ENCODE measurements around the gene C4B. TPM values are rescaled to one million over a fixed set of nuclear protein-coding genes. Genes with fewer than 3 reads are reported as not detected.
"Not testable (repeated sequence)": the region's sequence is repeated elsewhere in the genome, so short reads cannot be mapped to it uniquely, and the experiment has no call there.

C4B gene
- total RNA-seq, 3 donors from 2014 or later (not counting 1 experiment from before 2014, with no cell fraction given): 4.0 to 5.1 (median 4.6) TPM

- DNase-seq (no peak), ATAC-seq (no peak)
- Histone ChIP-seq H3K9me3 (ENCODE audit: control insufficient read depth, insufficient read depth, low read length) (no peaks in the 10 kb centered on the region), H3K4me3 (ENCODE audit: low read length) (no peak overlapping the region), H3K27me3 (ENCODE audit: control insufficient read depth, insufficient read depth, low read length) (no peaks in the 10 kb centered on the region), H3K27ac (ENCODE audit: low read length) (no peak overlapping the region), H3K4me1 (ENCODE audit: control insufficient read depth, insufficient read depth, low read length) (peaks cover 3% of the 10 kb centered on the region), H3K36me3 (ENCODE audit: control insufficient read depth, insufficient read depth, low read length) (no peaks in the 10 kb centered on the region)
- Mint-ChIP-seq H3K27me3 (ENCODE audit: low read depth in 2 of 2) (peaks cover 0 to 5% of the 10 kb centered on the region in 2 donors), H3K27ac (no peak overlapping the region), H3K9me3 (no peaks in the 10 kb centered on the region), H3K4me3 (no peak overlapping the region), H3K36me3 (no peaks in the 10 kb centered on the region), H3K4me1 (peaks cover 0 to 7% of the 10 kb centered on the region in 2 donors)
- no peak for TF ChIP-seq CTCF (IDR thresholded peaks at IDR 0.05)
- WGBS (ENCODE audit: insufficient coverage): 76% methylated on average over 6 of the region's 6 CpGs
- intact Hi-C loops (cut with micrococcal nuclease): no loop called here
Measured at GRCh38 chr6:32047539-32047854, 32.9 kb downstream of the C4B start.

- H3K4me3 Mint-ChIP-seq: peak overlapping the region; percentile 9
- WGBS (ENCODE audit: insufficient coverage): 53% methylated on average over 42 of the region's 42 CpGs
Measured at GRCh38 chr6:32047855-32048766, 33.5 kb downstream of the C4B start.

GRCh38 chr6:32049149-32049548 lies 34.6 kb downstream of the C4B start:
- H3K27ac Mint-ChIP-seq; H3K9me3 Mint-ChIP-seq; H3K4me3 ChIP-seq (ENCODE audit: low read length); DNase-seq; H3K4me1 Mint-ChIP-seq; H3K9me3 ChIP-seq (ENCODE audit: control insufficient read depth, insufficient read depth, low read length); ATAC-seq; H3K36me3 ChIP-seq (ENCODE audit: control insufficient read depth, insufficient read depth, low read length); H3K4me1 ChIP-seq (ENCODE audit: control insufficient read depth, insufficient read depth, low read length); H3K36me3 Mint-ChIP-seq; H3K4me3 Mint-ChIP-seq; H3K27me3 Mint-ChIP-seq (ENCODE audit: low read depth in 2 of 2); intact Hi-C loops (cut with micrococcal nuclease); H3K27ac ChIP-seq (ENCODE audit: low read length); H3K27me3 ChIP-seq (ENCODE audit: control insufficient read depth, insufficient read depth, low read length): not testable (repeated sequence)
- 92% methylated on average over 21 of the region's 21 CpGs for WGBS (ENCODE audit: insufficient coverage)

More at GRCh38 chr6:32047855-32048766, 33.5 kb downstream of the C4B start:
- no peak overlapping the region for H3K4me3 ChIP-seq (ENCODE audit: low read length)
- no peaks in the 10 kb centered on the region for H3K9me3 Mint-ChIP-seq
- H3K27me3 ChIP-seq (ENCODE audit: control insufficient read depth, insufficient read depth, low read length): no peaks in the 10 kb centered on the region
- DNase-seq (peak; percentile 71 to 80), ATAC-seq (peak; percentile 69 to 97 (median 89))
- no peak overlapping the region for H3K27ac Mint-ChIP-seq
- no peak overlapping the region for H3K27ac ChIP-seq (ENCODE audit: low read length)
- no peaks in the 10 kb centered on the region for H3K9me3 ChIP-seq (ENCODE audit: control insufficient read depth, insufficient read depth, low read length)
- H3K36me3 ChIP-seq (ENCODE audit: control insufficient read depth, insufficient read depth, low read length): no peaks in the 10 kb centered on the region
- peaks cover 0 to 7% of the 10 kb centered on the region in 2 donors for H3K4me1 Mint-ChIP-seq
- H3K27me3 Mint-ChIP-seq (ENCODE audit: low read depth in 2 of 2): peaks cover 0 to 5% of the 10 kb centered on the region in 2 donors
- intact Hi-C loops (cut with micrococcal nuclease): no loop called here
- peak; percentile 87 for TF ChIP-seq CTCF (IDR thresholded peaks at IDR 0.05)
- H3K4me1 ChIP-seq (ENCODE audit: control insufficient read depth, insufficient read depth, low read length): peaks cover 3% of the 10 kb centered on the region
- no peaks in the 10 kb centered on the region for H3K36me3 Mint-ChIP-seq

GRCh38 chr6:32049736-32050135 lies 35.1 kb downstream of the C4B start:
- H3K9me3 Mint-ChIP-seq; H3K27ac ChIP-seq (ENCODE audit: low read length); H3K4me1 Mint-ChIP-seq; H3K4me3 Mint-ChIP-seq; H3K36me3 ChIP-seq (ENCODE audit: control insufficient read depth, insufficient read depth, low read length); ATAC-seq; H3K27me3 ChIP-seq (ENCODE audit: control insufficient read depth, insufficient read depth, low read length); H3K36me3 Mint-ChIP-seq; H3K4me3 ChIP-seq (ENCODE audit: low read length); H3K4me1 ChIP-seq (ENCODE audit: control insufficient read depth, insufficient read depth, low read length); H3K27ac Mint-ChIP-seq; H3K9me3 ChIP-seq (ENCODE audit: control insufficient read depth, insufficient read depth, low read length); H3K27me3 Mint-ChIP-seq (ENCODE audit: low read depth in 2 of 2); intact Hi-C loops (cut with micrococcal nuclease); DNase-seq: not testable (repeated sequence)
- WGBS (ENCODE audit: insufficient coverage): 96% methylated on average over 8 of the region's 11 CpGs

All from natural killer cell (primary cell).